Progenitor cell of endocrine pancreas (in vitro differentiated cells): ENCODE results near the gene DEFB124. TPM values are rescaled to one million over a fixed set of nuclear protein-coding genes. Genes with fewer than 3 reads are reported as not detected.

ENCODE experiments used
- DNase-seq: peaks from one replicate; pipeline ENCODE4 v3.0.0; 2021; ENCODE audit warnings: low spot score; ENCODE audit not compliant: unreplicated experiment
- H3K27ac Mint-ChIP-seq: 2 replicates; pipeline ENCODE4 v1.8.0; 2021; ENCODE audit warnings: mild to moderate bottlenecking, moderate library complexity, mixed read lengths
- H3K27me3 Mint-ChIP-seq: 2 replicates; pipeline ENCODE4 v1.8.0; 2021; ENCODE audit warnings: mixed read lengths
- H3K36me3 Mint-ChIP-seq: 2 replicates; pipeline ENCODE4 v1.8.0; 2022; ENCODE audit warnings: mixed read lengths; ENCODE audit not compliant: insufficient read depth
- H3K4me1 Mint-ChIP-seq: 2 replicates; pipeline ENCODE4 v1.8.0; 2021; ENCODE audit warnings: low read depth, mixed read lengths
- H3K4me3 Mint-ChIP-seq: 2 replicates; pipeline ENCODE4 v1.8.0; 2021; ENCODE audit warnings: low read depth, mild to moderate bottlenecking, moderate library complexity, mixed read lengths
- H3K9me3 Mint-ChIP-seq: 2 replicates; pipeline ENCODE4 v1.8.0; 2021; ENCODE audit warnings: low read depth, mixed read lengths
- total RNA-seq: library from RNA; stranded (reverse); gene quantifications from 2 replicates; pipeline ENCODE4 v1.2.1, GENCODE V29; 2021
- TF ChIP-seq, protein P1 (sequence below): fragments of 200-600 bp; sonication (generic); IDR thresholded peaks from one replicate; pipeline ENCODE4 v1.5.0; 2021; ENCODE audit warnings: antibody characterized with exemption, mild to moderate bottlenecking; ENCODE audit not compliant: unreplicated experiment

Gene DEFB124
- total RNA-seq, 1 donor from 2014 or later = not detected

DNA sequence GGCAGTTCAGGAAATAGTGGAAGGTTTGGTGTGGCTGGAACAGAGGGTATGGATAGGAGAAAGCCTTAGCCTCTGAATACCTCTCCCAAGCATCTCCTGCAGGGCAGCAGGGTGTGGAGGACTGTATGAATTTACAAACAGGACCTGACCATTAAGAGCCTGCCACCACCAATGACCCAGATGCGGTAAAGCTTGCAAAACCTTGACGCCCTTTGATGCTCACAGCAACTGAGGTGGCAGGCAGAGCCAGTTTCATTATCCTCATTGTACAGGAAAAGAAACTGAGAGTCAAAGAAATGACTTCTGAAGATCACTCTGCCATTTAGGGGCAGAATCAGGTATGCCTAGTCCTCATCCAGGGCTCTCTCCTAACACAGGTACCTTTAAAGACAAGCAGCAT is 41.7 kb upstream of the DEFB124 start:
- Mint-ChIP-seq H3K4me3 (no peak overlapping the region), H3K27ac (no peak overlapping the region), H3K36me3 (peaks cover 4% of the 10 kb centered on the region), H3K9me3 (no peaks in the 10 kb centered on the region), H3K4me1 (no peaks in the 10 kb centered on the region), H3K27me3 (no peaks in the 10 kb centered on the region)
- DNase-seq = no peak
- TF ChIP-seq, protein P1, sequence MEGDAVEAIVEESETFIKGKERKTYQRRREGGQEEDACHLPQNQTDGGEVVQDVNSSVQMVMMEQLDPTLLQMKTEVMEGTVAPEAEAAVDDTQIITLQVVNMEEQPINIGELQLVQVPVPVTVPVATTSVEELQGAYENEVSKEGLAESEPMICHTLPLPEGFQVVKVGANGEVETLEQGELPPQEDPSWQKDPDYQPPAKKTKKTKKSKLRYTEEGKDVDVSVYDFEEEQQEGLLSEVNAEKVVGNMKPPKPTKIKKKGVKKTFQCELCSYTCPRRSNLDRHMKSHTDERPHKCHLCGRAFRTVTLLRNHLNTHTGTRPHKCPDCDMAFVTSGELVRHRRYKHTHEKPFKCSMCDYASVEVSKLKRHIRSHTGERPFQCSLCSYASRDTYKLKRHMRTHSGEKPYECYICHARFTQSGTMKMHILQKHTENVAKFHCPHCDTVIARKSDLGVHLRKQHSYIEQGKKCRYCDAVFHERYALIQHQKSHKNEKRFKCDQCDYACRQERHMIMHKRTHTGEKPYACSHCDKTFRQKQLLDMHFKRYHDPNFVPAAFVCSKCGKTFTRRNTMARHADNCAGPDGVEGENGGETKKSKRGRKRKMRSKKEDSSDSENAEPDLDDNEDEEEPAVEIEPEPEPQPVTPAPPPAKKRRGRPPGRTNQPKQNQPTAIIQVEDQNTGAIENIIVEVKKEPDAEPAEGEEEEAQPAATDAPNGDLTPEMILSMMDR = no peak

DNA sequence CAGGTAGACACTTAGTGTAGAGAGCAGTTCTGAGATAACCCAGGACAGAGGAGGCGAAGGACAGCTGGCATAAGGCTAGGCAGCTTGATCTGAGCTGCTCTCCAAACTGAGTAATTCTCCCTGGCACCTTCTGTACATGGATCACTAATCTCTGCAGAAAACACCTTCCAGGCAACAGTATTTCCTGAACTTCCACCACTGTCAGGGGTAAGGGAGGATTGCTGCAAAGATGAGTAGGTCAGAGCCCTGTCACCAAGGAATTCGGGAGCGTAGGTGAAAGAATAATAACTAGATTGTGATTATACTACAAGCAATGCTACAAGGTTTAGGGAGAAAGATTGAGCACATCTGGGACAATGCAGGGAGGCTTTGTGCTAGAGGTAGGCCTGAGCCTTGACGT is 41.2 kb upstream of the DEFB124 start:
- H3K9me3 Mint-ChIP-seq = no peaks in the 10 kb centered on the region
- H3K27ac Mint-ChIP-seq = no peak overlapping the region
- H3K4me1 Mint-ChIP-seq = no peaks in the 10 kb centered on the region
- H3K27me3 Mint-ChIP-seq = no peaks in the 10 kb centered on the region
- H3K4me3 Mint-ChIP-seq = no peak overlapping the region
- peaks cover 2% of the 10 kb centered on the region for H3K36me3 Mint-ChIP-seq
- TF ChIP-seq, protein P1 = no peak
- DNase-seq = no peak

DNA sequence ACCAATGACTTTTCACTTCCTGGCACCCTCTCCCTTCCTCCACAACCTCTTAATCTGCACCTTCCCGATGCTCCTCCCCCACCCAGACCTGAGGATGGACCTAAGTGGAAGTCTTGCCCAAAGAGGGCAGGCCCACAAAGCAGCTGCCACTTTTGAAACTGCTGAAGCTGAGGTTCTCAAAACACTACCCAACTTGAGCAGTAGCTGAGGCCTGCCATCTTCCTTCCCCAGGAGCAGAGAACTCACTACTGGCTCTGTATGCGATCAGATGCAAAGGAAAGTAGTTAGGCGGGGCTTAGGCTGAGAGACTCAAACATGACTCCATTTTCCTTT is 40.8 kb upstream of the DEFB124 start:
- Mint-ChIP-seq H3K27me3 (no peaks in the 10 kb centered on the region), H3K27ac (no peak overlapping the region), H3K36me3 (peaks cover 1% of the 10 kb centered on the region), H3K4me1 (no peaks in the 10 kb centered on the region), H3K9me3 (no peaks in the 10 kb centered on the region), H3K4me3 (no peak overlapping the region)
- TF ChIP-seq, protein P1 = no peak
- DNase-seq = no peak

DNA sequence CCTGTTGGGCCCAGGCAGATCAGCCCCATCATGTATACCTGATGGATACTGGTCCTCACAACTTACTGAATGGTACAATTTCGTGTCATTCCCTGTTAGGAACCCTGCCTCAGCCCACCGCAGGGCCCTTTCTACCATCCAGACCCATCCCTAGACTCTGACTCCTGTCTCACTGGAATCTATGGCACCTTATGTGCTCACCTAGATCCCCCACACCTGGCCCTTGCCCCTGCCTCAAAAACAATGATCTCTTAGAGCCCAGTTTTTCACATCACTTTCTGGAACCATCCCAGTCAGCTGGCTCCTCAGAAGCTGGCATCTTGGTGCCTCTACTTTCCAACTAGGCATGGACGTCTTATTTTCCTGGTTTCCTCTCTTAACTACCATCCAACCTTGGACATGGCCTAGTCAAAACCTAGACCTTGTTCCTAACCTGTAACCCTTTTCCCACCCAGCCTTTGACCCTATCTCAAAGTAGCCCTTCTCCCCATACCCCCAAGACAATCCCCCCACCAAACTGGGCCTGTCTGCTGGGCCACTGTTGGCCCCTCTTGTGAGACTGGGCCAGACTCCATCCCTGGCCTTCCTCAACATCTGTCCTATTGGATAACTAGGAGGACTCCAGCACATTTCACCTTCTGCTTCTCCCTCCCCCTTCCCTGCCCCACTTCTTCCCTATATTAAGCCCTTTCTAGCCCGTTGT is 40.3 kb upstream of the DEFB124 start:
- H3K27ac Mint-ChIP-seq = no peak overlapping the region
- H3K27me3 Mint-ChIP-seq = peaks cover 3% of the 10 kb centered on the region
- H3K9me3 Mint-ChIP-seq = no peaks in the 10 kb centered on the region
- H3K4me3 Mint-ChIP-seq = no peak overlapping the region
- TF ChIP-seq, protein P1 = no peak
- no peaks in the 10 kb centered on the region for H3K4me1 Mint-ChIP-seq
- DNase-seq = no peak
- H3K36me3 Mint-ChIP-seq = no peaks in the 10 kb centered on the region

DNA sequence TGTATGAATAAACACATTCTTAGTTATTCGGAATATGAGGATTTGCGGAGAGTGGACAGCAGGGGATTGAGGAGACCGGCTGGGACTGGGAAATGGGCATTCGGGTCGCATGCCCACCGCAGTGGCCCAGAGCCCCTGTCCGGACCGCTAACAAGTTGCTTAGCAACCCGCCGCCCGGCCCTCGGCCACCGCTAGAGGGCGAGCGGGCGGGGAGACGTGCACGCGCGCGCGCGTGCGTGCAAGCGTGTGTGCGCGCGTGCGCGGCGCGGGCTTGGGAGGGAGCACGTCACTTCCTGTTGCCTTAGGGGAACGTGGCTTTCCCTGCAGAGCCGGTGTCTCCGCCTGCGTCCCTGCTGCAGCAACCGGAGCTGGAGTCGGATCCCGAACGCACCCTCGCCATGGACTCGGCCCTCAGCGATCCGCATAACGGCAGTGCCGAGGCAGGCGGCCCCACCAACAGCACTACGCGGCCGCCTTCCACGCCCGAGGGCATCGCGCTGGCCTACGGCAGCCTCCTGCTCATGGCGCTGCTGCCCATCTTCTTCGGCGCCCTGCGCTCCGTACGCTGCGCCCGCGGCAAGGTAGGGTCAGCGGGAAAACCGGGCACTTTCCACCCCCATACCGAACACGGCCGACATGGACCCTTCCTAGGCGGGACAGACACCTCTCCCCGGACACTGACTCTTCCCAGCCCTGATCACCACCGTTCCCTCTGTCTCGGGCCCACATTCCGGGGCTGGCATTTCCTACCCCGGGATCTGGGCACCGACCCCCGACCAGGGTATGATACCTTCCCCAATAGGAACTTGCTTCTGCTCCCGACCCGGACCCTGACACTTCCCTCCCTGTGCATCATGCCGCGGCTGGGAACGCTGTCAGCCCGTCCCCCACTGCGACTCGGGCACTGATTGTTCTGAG is 39.5 kb upstream of the DEFB124 start, which contains the start of gene HM13:
Gene HM13, plus strand, starts transcription at position 289 of the 918 bp plus-strand sequence. Its CDS starts 110 bp downstream, at position 399.
- H3K4me1 Mint-ChIP-seq = no peaks in the 10 kb centered on the region
- TF ChIP-seq, protein P1 = peak; percentile 100
- no peaks in the 10 kb centered on the region for H3K36me3 Mint-ChIP-seq
- no peaks in the 10 kb centered on the region for H3K9me3 Mint-ChIP-seq
- H3K4me3 Mint-ChIP-seq = no peak within 1 kb of the TSS
- DNase-seq = peak; percentile 97
- H3K27ac Mint-ChIP-seq = no peak within 1 kb of the TSS
- peaks cover 3% of the 10 kb centered on the region for H3K27me3 Mint-ChIP-seq
